Measurements from ENCODE around the gene TTLL4. TPM values are rescaled to one million over a fixed set of nuclear protein-coding genes. Genes with fewer than 3 reads are reported as not detected.

The TTLL4 gene
- total and polyA plus RNA-seq, 4 donors, result 18.6 to 30.5 (median 22.3) TPM

DNA sequence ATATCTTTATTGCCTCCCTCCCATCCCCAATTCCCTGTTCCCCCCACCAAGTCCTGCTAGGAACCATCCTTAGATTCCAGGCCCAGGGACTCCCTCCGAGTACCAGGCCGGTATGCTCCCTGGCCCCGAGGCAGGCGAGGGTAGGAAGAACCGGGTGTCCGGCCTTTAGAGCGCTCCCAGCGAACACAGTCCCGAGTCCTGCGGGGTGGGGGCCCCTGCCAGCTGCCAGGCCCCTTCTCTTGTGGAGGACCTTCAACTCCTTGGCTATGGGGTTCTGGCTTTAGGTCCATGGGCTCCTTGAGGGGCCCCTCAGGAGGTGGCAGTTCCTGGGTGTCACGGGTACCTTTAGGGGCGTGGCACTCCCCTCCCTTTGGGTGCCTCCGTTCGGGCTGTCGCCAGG, 46.7 kb upstream of the TTLL4 start:
- Histone ChIP-seq H3K9ac (ENCODE audit: insufficient read depth in 1 of 2, low read length in 2 of 2) (no peak overlapping the region), H3K4me3 (no peak overlapping the region), H3K36me3 (ENCODE audit: control insufficient read depth in 4 of 4, insufficient read depth in 4 of 4, low read length in 4 of 4) (peaks cover 37 to 53% (median 44%) of the 10 kb centered on the region in 4 donors), H3K9me3 (ENCODE audit: control insufficient read depth in 4 of 4, insufficient read depth in 3 of 4, low read length in 3 of 4) (no peaks in the 10 kb centered on the region), H3K4me1 (ENCODE audit: control insufficient read depth in 5 of 5, insufficient read depth in 5 of 5, low read length in 5 of 5) (peaks cover 0 to 11% (median 5%) of the 10 kb centered on the region in 5 donors), H3K27me3 (ENCODE audit: control insufficient read depth in 3 of 3, insufficient read depth in 3 of 3, low read length in 2 of 3) (no peaks in the 10 kb centered on the region), H3K27ac (ENCODE audit: low read depth in 1 of 2, low read length in 1 of 2) (no peak overlapping the region)
- no peak for ATAC-seq (ENCODE audit: insufficient read depth, low FRiP score)
- TF ChIP-seq, protein P1, sequence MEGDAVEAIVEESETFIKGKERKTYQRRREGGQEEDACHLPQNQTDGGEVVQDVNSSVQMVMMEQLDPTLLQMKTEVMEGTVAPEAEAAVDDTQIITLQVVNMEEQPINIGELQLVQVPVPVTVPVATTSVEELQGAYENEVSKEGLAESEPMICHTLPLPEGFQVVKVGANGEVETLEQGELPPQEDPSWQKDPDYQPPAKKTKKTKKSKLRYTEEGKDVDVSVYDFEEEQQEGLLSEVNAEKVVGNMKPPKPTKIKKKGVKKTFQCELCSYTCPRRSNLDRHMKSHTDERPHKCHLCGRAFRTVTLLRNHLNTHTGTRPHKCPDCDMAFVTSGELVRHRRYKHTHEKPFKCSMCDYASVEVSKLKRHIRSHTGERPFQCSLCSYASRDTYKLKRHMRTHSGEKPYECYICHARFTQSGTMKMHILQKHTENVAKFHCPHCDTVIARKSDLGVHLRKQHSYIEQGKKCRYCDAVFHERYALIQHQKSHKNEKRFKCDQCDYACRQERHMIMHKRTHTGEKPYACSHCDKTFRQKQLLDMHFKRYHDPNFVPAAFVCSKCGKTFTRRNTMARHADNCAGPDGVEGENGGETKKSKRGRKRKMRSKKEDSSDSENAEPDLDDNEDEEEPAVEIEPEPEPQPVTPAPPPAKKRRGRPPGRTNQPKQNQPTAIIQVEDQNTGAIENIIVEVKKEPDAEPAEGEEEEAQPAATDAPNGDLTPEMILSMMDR (IDR thresholded peaks at IDR 0.05; ENCODE audit: control extremely low read depth, extremely low read depth), result no peak
- 93 to 94% methylated on average over 15 of the region's 15 CpGs for WGBS, 2 donors
- no peak for DNase-seq

DNA sequence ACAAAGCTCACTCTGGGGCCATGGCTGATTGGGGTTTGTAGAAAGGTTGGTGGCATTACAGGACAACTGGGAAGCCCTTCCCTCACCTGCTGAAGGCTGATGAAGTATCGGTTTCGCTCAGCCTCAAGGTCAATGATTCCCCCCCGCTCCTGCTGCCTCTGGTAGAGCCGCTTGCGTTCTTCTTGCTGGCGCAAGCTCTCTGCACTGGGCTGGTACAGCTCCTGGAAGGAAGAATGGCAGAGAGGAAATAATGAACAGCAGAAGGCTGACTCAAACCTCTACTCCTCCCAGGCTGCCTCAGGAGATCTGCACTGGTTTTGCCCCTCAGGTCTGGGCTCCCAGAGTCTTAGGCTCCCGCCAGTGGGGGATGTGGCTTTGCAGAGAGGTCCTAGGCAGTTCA, 46.0 kb upstream of the TTLL4 start:
- no peak for ATAC-seq (ENCODE audit: insufficient read depth, low FRiP score)
- TF ChIP-seq, protein P1 (IDR thresholded peaks at IDR 0.05; ENCODE audit: control extremely low read depth, extremely low read depth), result no peak
- H3K4me1 ChIP-seq (ENCODE audit: control insufficient read depth in 5 of 5, insufficient read depth in 5 of 5, low read length in 5 of 5), result peaks cover 0 to 11% (median 5%) of the 10 kb centered on the region in 5 donors

DNA sequence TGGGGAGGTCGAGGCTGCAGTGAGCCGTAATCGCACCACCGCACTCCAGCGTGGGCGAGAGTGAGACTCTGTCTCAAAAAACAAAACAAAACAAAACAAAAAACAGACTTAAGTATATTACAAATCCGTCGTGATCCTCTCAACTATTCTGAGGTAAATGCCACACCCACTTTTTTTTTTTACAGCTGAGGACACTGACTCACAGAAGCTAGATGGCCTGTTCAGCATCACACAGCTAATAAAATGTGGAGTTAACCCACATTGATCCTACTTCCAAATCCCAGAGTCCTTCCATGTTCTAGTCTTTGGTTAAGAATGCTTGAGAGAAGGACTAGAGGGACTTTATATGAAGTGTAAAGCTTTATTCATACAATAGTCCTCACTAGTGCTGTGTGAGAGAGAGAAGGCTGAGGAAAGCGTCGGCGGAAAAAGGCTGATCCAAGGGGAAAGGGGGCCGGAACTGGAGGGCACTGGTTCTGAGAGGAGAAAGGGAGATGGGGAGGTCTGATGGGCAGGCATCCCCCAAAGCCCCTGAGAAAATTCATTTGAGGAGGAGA, 39.5 kb upstream of the TTLL4 start:
- H3K27ac ChIP-seq (ENCODE audit: low read depth in 1 of 2, low read length in 1 of 2), result peak overlapping the region; percentile 81 to 86
- no peaks in the 10 kb centered on the region for H3K9me3 ChIP-seq (ENCODE audit: control insufficient read depth in 4 of 4, insufficient read depth in 3 of 4, low read length in 3 of 4)
- 44 to 47% methylated on average over 12 of the region's 12 CpGs for WGBS, 2 donors
- peaks cover 4 to 13% (median 11%) of the 10 kb centered on the region in 5 donors for H3K4me1 ChIP-seq (ENCODE audit: control insufficient read depth in 5 of 5, insufficient read depth in 5 of 5, low read length in 5 of 5)
- peaks cover 9 to 30% (median 13%) of the 10 kb centered on the region in 4 donors for H3K36me3 ChIP-seq (ENCODE audit: control insufficient read depth in 4 of 4, insufficient read depth in 4 of 4, low read length in 4 of 4)
- ATAC-seq (ENCODE audit: insufficient read depth, low FRiP score) (no peak), DNase-seq (no peak)
- no peaks in the 10 kb centered on the region for H3K27me3 ChIP-seq (ENCODE audit: control insufficient read depth in 3 of 3, insufficient read depth in 3 of 3, low read length in 2 of 3)
- peak overlapping the region; percentile 55 to 86 for H3K9ac ChIP-seq (ENCODE audit: insufficient read depth in 1 of 2, low read length in 2 of 2)
- peak overlapping the region; percentile 97 for H3K4me3 ChIP-seq
- TF ChIP-seq, protein P1 (IDR thresholded peaks at IDR 0.05; ENCODE audit: control extremely low read depth, extremely low read depth), result no peak

More for the DNA sequence above, 46.0 kb upstream of the TTLL4 start:
- H3K9ac ChIP-seq (ENCODE audit: insufficient read depth in 1 of 2, low read length in 2 of 2), result no peak overlapping the region
- no peak for DNase-seq
- peaks cover 37 to 53% (median 49%) of the 10 kb centered on the region in 4 donors for H3K36me3 ChIP-seq (ENCODE audit: control insufficient read depth in 4 of 4, insufficient read depth in 4 of 4, low read length in 4 of 4)
- whole genome bisulfite sequencing, 2 donors, result 96 to 99% methylated on average over 7 of the region's 7 CpGs
- no peak overlapping the region for H3K27ac ChIP-seq (ENCODE audit: low read depth in 1 of 2, low read length in 1 of 2)
- no peaks in the 10 kb centered on the region for H3K9me3 ChIP-seq (ENCODE audit: control insufficient read depth in 4 of 4, insufficient read depth in 3 of 4, low read length in 3 of 4)
- H3K27me3 ChIP-seq (ENCODE audit: control insufficient read depth in 3 of 3, insufficient read depth in 3 of 3, low read length in 2 of 3), result no peaks in the 10 kb centered on the region
- no peak overlapping the region for H3K4me3 ChIP-seq
